ENCODE data around the gene SDR42E1. TPM values are rescaled to one million over a fixed set of nuclear protein-coding genes. Genes with fewer than 3 reads are reported as not detected.

SDR42E1 gene
- total and polyA plus RNA-seq, 9 donors: 0.13 to 2.3 (median 0.67) TPM

- WGBS, 3 donors: 58 to 65% (median 60%) methylated on average over 13 of the region's 13 CpGs
- intact Hi-C loops (cut with DNase I): no loop called here
Observed at GRCh38 chr16:82031116-82032084, 20.1 kb upstream of the SDR42E1 start.

GRCh38 chr16:82027629-82028064 is 16.4 kb upstream of the SDR42E1 start:
- H3K27me3 ChIP-seq: no peaks in the 10 kb centered on the region
- no peaks in the 10 kb centered on the region for H3K36me3 ChIP-seq
- H3K4me1 ChIP-seq (ENCODE audit: insufficient read depth): no peaks in the 10 kb centered on the region
- WGBS, 3 donors: 69 to 75% (median 74%) methylated on average over 7 of the region's 7 CpGs
- H3K9me3 ChIP-seq: no peaks in the 10 kb centered on the region
- no peak overlapping the region for H3K4me3 ChIP-seq
- intact Hi-C loops (cut with DNase I): no loop called here
- DNase-seq: no peak
- no peak for TF ChIP-seq EP300 (IDR thresholded peaks at IDR 0.05)
- TF ChIP-seq CTCF (IDR thresholded peaks at IDR 0.05): no peak
- no peak for TF ChIP-seq POLR2A (IDR thresholded peaks at IDR 0.05)
- no peak overlapping the region for H3K27ac ChIP-seq

More at GRCh38 chr16:82031116-82032084, 20.1 kb upstream of the SDR42E1 start:
- no peaks in the 10 kb centered on the region for H3K4me1 ChIP-seq (ENCODE audit: insufficient read depth)
- no peaks in the 10 kb centered on the region for H3K9me3 ChIP-seq
- H3K4me3 ChIP-seq: no peak overlapping the region
- TF ChIP-seq POLR2A (IDR thresholded peaks at IDR 0.05): no peak
- no peak for TF ChIP-seq CTCF (IDR thresholded peaks at IDR 0.05)
- TF ChIP-seq EP300 (IDR thresholded peaks at IDR 0.05): no peak
- H3K36me3 ChIP-seq: no peaks in the 10 kb centered on the region
- no peaks in the 10 kb centered on the region for H3K27me3 ChIP-seq
- DNase-seq: no peak
- H3K27ac ChIP-seq: no peak overlapping the region

- TF ChIP-seq EP300 (IDR thresholded peaks at IDR 0.05) (no peak), CTCF (IDR thresholded peaks at IDR 0.05) (no peak), POLR2A (IDR thresholded peaks at IDR 0.05) (no peak)
- intact Hi-C loops (cut with DNase I): no loop called here
- no peaks in the 10 kb centered on the region for H3K9me3 ChIP-seq
- H3K27ac ChIP-seq: no peak overlapping the region
- H3K4me1 ChIP-seq (ENCODE audit: insufficient read depth): no peaks in the 10 kb centered on the region
- no peaks in the 10 kb centered on the region for H3K36me3 ChIP-seq
- no peaks in the 10 kb centered on the region for H3K27me3 ChIP-seq
- DNase-seq: no peak
- no peak overlapping the region for H3K4me3 ChIP-seq
- WGBS, 3 donors: 78 to 86% (median 81%) methylated on average over 4 of the region's 4 CpGs
Observed at GRCh38 chr16:82024883-82025282, 13.6 kb upstream of the SDR42E1 start.

GRCh38 chr16:82024316-82024715 is 13.0 kb upstream of the SDR42E1 start:
- H3K27ac ChIP-seq: no peak overlapping the region
- no peaks in the 10 kb centered on the region for H3K4me1 ChIP-seq (ENCODE audit: insufficient read depth)
- no peaks in the 10 kb centered on the region for H3K9me3 ChIP-seq
- no peak overlapping the region for H3K4me3 ChIP-seq
- H3K36me3 ChIP-seq: no peaks in the 10 kb centered on the region
- H3K27me3 ChIP-seq: no peaks in the 10 kb centered on the region
- DNase-seq: no peak
- intact Hi-C loops (cut with DNase I): no loop called here
- TF ChIP-seq CTCF (IDR thresholded peaks at IDR 0.05): no peak
- TF ChIP-seq EP300 (IDR thresholded peaks at IDR 0.05): no peak
- TF ChIP-seq POLR2A (IDR thresholded peaks at IDR 0.05): no peak
- WGBS, 3 donors: 96 to 100% (median 96%) methylated on average over 1 of the region's 1 CpG
